Measurements from ENCODE around the gene TINAG.

Gene TINAG

DNA sequence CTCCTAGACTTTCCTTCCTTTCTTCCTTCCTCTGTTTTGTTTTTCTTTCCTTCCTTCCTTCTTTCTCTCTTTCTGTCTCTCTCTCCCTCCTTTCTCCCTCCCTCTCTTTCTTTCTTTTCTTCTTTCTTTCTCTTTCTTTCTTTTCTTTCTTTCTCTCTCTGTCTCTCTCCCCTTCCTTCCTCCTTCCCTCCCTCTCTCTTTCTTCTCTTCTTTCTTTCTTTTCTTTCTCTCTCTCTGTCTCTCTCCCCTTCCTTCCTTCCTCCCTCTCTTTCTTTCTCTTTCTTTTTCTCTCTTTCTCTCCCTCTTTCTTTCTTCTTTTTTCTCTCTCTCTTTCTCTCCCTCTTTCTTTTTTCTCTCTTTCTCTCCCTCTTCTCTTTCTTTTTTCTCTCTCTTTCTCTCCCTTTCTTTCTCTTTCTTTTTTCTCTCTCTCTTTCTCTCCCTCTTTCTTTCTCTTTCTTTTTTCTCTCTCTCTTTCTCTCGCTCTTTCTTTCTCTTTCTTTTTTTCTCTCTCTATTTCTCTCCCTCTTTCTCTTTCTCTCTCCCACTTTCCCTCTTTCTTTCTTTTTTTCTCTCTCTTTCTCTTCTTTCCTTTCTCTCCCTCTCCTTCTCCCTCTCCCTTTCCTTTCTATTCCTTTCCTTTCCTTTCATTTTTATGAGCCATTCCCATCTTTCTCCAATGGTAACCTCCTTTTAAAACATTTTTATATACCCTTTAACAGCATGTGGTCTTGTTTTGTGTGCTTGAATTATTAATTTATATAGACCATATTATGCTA lies 2.3 kb downstream of the TINAG start:
- DNase-seq, result no peak

GRCh38 chr6:54315656-54316055 lies 7.4 kb downstream of the TINAG start:
- DNase-seq, result no peak

- DNase-seq, result no peak
Measured at GRCh38 chr6:54320871-54321270, 12.6 kb downstream of the TINAG start.

GRCh38 chr6:54327631-54328030 lies 19.4 kb downstream of the TINAG start:
- DNase-seq, result no peak

- DNase-seq, result peak; percentile 35
Measured at GRCh38 chr6:54331571-54331970, 23.3 kb downstream of the TINAG start.

DNA sequence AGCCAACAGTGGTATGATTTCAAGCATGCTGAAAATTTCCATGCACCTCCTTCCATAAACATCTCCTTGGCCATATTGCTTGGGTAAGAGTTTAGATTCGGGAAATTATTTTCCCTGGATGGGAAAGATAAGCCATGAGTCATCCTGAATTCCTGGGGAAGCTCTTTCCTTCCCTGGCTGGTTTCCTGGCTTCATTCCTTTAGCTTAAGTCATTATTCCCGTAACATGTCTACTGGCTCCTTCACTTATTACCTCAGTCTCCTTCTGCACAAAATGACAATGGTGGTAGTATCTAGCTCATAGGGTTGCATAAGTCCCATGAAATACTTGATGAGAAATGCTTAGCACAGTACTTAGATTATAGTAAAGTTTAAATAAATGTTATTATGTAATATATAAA lies 27.6 kb downstream of the TINAG start:
- no peak for DNase-seq

- DNase-seq, result peak; percentile 31
Measured at GRCh38 chr6:54353975-54354374, 45.7 kb downstream of the TINAG start.

GRCh38 chr6:54354608-54355007 lies 46.4 kb downstream of the TINAG start:
- DNase-seq, result peak; percentile 29

- no peak for DNase-seq
Measured at GRCh38 chr6:54357141-54357540, 48.9 kb downstream of the TINAG start.

- no peak for DNase-seq
Measured at GRCh38 chr6:54361188-54361587, 52.9 kb downstream of the TINAG start.

DNA sequence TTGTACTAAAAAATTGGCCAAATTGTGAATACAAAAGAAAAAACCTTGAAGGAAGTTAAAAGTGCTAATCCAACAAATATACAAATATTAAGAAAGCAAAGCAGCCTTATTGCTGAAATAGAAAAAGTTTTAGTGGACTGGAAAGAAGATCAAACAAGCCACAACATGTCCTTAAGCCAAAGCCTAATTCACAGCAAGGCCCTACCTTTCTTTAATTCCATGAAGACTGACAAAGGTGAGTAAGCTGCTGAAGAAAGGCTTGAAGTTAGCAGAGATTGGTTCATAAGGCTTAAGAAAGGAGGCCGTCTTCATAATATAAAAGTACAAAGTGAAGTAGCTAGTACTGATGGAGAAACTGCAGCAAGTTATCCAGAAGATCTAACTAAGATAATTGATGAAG lies 53.5 kb downstream of the TINAG start:
- DNase-seq, result no peak

DNA sequence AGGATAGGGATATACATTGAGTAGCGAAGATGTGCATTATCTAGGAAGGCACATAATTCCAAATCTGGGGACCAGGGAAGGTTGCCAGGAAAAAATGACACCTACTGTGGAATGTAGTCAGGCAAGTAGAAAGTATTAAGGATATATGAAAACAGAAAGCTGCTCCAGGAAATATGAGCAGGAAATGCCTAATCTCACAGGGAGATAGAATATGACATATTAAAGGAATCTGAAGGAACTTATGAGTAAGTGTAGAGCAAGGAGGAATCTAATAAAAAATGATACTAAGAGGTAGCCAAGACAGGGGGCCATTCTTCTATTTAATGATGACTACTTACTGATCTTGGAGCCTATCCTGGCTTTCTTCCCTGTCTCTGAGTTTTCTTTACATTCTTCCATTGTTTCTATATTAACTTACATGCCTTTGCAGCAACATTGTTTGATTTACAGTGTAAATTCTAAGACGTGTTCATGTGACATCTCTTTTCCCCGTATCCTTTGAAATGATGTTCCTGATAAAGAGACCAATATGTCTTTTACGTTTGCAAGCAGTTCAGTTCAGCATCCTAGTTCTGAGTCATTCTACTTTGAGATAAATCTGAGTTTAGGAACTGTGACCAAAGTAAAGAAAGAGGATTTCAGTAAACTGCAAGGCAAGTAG lies 58.6 kb downstream of the TINAG start:
- DNase-seq, result no peak

DNA sequence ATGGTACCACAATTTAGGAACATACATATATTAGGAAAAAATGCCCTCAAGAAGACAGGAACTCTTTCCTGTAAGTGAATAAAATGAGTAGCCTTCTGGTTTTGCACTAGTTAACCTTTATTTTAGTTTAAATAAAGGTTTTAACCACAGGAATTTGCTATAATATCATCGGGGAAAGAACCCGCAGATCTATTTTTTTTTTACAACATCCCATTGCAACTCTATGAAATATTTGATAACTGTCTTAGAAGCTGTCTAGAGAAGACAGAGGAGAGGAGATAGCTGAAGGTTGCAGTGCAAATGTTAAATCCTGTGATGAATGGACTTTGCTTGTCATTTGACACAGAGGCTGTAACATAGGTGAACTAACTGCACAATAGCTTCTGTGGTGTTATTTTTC lies 69.5 kb downstream of the TINAG start:
- no peak for DNase-seq

DNA sequence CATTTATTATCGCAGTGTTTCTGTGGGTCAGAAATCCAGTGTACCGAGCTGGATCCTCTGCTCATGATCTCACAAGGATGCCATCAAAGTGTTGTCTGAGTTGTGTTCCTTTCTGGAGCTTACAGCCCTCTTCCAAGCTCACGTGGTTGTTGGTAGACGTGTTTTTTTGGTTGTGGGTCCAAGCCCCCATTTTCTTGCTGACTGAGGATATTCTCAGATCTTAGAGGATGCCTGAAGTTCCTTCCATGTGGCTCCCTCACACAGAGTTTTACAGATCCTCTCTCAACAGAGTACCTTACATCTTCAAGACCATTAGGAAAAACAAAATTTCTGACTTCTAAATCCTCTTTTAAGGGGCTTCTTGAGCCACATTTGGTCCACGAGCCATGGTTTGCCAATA lies 78.1 kb downstream of the TINAG start:
- DNase-seq, result no peak

- DNase-seq, result no peak
Measured at GRCh38 chr6:54390362-54390761, 82.1 kb downstream of the TINAG start.

DNA sequence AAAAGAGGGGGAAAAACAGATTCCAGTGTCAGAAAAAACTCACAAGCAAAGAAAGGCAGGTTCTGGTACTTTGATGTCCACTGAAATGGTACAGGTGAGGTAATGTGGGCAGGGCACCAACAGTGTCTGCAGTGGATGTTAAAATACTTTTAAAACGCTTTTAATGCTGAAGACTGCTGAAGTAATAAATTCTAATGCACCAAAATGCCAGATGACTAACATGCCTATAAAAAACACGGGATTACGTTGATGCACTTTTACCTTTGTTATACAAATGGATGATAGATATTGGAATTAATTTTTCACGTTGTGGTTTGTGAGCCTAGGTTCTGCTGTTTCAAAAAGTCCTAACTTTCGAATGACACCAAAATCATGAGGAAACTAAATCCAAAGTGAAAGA lies 83.3 kb downstream of the TINAG start:
- DNase-seq, result no peak

GRCh38 chr6:54403096-54403495 lies 94.9 kb downstream of the TINAG start:
- DNase-seq, result no peak

DNA sequence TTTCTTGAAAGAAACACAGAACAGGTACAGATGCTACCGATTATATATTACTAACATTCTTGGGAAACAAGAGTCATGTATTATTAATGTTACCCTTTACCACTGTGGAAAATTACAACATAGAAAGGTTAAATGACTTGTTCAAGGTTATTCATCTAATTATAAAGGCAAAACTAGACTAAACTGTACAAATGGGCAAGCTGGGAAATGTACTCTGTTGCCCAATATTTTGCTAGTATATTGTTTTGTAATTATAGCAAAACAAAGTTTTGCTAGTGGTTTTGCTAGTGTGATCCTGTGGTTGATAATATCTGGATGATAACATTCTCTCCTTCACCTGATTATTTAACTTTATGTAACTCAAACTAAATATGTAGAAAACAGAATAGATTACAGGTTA lies 96.5 kb downstream of the TINAG start:
- DNase-seq, result no peak

- no peak for DNase-seq
Measured at GRCh38 chr6:54411767-54412166, 103.5 kb downstream of the TINAG start.

DNA sequence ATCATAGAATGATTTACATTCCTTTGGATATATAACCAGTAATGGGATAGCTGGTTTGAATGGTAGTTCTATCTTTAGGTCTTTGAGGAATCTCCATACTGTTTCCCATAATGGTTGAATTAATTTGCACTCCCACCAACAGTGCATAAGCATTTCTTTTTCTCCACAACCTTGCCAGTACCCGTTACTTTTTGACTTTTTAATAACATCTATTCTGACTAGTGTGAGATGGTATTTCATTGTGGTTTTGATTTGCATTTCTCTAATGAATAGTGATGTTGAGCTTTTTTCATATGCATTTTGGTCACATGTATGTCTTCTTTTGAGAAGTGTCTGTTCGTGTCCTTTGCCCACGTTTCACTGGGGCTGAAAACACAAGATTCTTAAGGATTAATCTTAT lies 107.3 kb downstream of the TINAG start:
- no peak for DNase-seq

GRCh38 chr6:54419885-54420284 lies 111.6 kb downstream of the TINAG start:
- DNase-seq, result peak; percentile 56

- DNase-seq, result no peak
Measured at GRCh38 chr6:54426995-54427394, 118.8 kb downstream of the TINAG start.

DNA sequence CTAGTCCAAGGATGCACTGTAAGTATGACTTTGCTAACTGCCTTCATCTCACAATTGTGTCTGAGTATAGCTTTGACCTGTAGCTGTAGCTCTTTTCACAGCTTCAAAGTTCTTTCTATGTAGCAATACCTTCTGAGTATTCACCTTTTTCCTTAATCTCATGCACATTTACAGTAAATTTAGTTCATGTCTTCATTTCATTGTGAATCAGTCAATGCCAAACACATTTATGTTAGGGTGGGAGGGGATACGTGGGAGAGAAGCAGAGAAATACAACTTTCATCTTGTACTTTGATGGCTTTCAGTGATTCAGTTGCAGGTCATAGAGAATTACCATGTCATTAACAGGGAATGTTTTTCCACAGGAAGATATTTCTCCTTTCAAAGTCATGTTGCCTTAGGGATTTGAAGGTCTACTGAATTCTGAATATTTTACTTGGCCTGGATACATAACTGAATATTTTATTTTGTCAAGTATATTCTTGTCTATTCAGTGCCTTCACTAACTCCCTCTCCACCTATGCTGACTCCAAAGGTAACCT lies 119.2 kb downstream of the TINAG start:
- no peak for DNase-seq

DNA sequence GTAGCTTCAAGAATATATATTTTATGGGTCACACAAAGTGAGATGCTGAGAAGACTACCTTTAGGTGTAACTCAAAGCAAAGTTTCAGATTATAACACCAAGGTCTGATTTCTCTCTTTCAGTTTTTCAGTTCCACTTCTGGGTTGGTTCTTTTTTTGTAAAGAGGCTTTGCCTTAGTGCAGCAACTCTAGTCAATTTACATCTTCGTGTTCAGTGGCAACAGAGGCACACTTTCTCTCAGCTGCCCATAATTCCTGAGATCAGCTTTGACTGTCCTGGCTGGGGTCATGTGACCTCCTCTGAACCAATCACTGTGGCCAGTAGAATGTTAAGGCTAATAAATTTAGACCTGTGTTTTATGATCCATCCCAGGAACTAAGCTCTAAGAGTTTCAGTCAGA lies 120.2 kb downstream of the TINAG start:
- DNase-seq, result no peak

- no peak for DNase-seq
Measured at GRCh38 chr6:54431466-54431865, 123.2 kb downstream of the TINAG start.
